WTC11 (cell line): ENCODE data around the gene C22orf31.

Experiments used
- CTCF ChIP-seq: fragments of 200-600 bp; IDR thresholded peaks from 2 replicates; pipeline ENCODE4 v1.8.0; 2022; ENCODE audit warnings: antibody characterized with exemption
- ETV6 ChIP-seq: sonication (generic); formaldehyde crosslinking; IDR thresholded peaks from 2 replicates; pipeline ENCODE4 v1.8.1; 2022; ENCODE audit warnings: mild to moderate bottlenecking, missing genetic modification reagents
- FOXJ3 ChIP-seq: sonication (generic); formaldehyde crosslinking; IDR thresholded peaks from 2 replicates; pipeline ENCODE4 v1.9.0; 2021; ENCODE audit warnings: missing genetic modification reagents, mild to moderate bottlenecking, borderline replicate concordance
- HMGXB4 ChIP-seq: sonication (generic); formaldehyde crosslinking; IDR thresholded peaks from 2 replicates; pipeline ENCODE4 v1.8.1; 2023; ENCODE audit warnings: mild to moderate bottlenecking, moderate library complexity, missing genetic modification reagents
- JUN ChIP-seq: sonication (generic); formaldehyde crosslinking; IDR thresholded peaks from 2 replicates; pipeline ENCODE4 v1.8.0; 2023; ENCODE audit warnings: mild to moderate bottlenecking, missing genetic modification reagents
- NR3C1 ChIP-seq: sonication (generic); formaldehyde crosslinking; conservative IDR thresholded peaks from 2 replicates; pipeline ENCODE4 v1.8.1; 2023; ENCODE audit warnings: low read depth, mild to moderate bottlenecking, missing genetic modification reagents
- RELA ChIP-seq: sonication (generic); formaldehyde crosslinking; IDR thresholded peaks from 2 replicates; pipeline ENCODE4 v1.8.1; 2022; ENCODE audit warnings: missing genetic modification reagents, mild to moderate bottlenecking, borderline replicate concordance
- SP1 ChIP-seq: sonication (generic); formaldehyde crosslinking; conservative IDR thresholded peaks from 2 replicates; pipeline ENCODE4 v1.8.1; 2022; ENCODE audit warnings: missing genetic modification reagents
- TEAD4 ChIP-seq: sonication (generic); formaldehyde crosslinking; IDR thresholded peaks from 2 replicates; pipeline ENCODE4 v1.8.0; 2022; ENCODE audit warnings: mild to moderate bottlenecking, missing genetic modification reagents
- ZNF121 ChIP-seq: sonication (generic); formaldehyde crosslinking; IDR thresholded peaks from 2 replicates; pipeline ENCODE4 v1.8.0; 2023; ENCODE audit warnings: missing genetic modification reagents
- ZNF281 ChIP-seq: sonication (generic); formaldehyde crosslinking; IDR thresholded peaks from 2 replicates; pipeline ENCODE4 v1.8.0; 2023; ENCODE audit warnings: mild to moderate bottlenecking, missing genetic modification reagents
- ZNF317 ChIP-seq: sonication (generic); formaldehyde crosslinking; IDR thresholded peaks from 2 replicates; pipeline ENCODE4 v1.8.1; 2023; ENCODE audit warnings: low read depth, mild to moderate bottlenecking, moderate library complexity, missing genetic modification reagents, borderline replicate concordance
- TF ChIP-seq, protein P1 (sequence below): sonication (generic); formaldehyde crosslinking; IDR thresholded peaks from 2 replicates; pipeline ENCODE4 v1.8.1; 2023; ENCODE audit warnings: mild to moderate bottlenecking, missing genetic modification reagents
- TF ChIP-seq, protein P2 (sequence below): fragments of 250-450 bp; sonication (Bioruptor Pico); IDR thresholded peaks from 2 replicates; pipeline ENCODE4 v2.1.2; 2022; ENCODE audit warnings: mild to moderate bottlenecking, moderate library complexity

DNA sequence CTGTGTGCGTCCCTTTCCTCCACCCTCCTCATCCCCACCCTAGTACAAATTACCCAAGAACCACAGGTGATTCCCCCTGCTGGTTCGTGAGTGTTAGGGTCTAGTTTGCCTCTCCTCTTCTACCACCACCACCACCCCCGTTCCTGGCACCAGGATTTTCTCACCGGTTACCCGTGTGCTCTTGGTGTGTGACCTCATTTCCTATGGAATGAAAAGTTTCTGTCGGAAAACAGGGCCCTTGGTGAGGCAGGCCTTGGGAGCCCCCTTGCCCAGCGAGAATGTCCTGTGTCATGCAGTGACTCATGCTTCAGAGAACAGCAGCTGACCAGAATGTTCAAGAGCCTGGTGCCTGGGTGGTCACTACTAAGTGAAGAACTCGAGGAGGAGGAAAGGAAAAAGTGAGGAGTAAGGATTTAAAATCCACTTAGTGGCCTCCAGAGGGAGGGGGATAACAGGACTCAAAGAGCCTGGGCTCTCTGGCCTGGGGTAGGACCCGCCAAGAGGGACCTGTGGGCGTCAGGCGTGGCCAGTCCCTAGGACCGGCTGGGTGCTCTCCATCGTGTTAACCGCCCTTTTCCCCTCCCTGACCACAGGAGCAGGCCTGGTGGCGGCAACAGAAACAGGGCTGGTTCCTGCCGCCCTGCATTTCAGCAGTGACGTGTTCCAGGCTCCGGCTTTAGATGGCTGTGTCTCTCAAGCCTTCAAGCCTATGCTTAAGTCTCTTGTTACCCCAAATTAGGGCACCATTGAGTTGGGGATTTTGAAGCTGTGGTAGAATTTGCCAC, 30.2 kb downstream of the C22orf31 start:
- TF ChIP-seq JUN (CRISPR knock-in tag) (no peak), CTCF (no peak), RELA (CRISPR knock-in tag) (no peak), FOXJ3 (CRISPR knock-in tag) (no peak), ZNF317 (CRISPR knock-in tag) (no peak), ZNF281 (CRISPR knock-in tag) (no peak), TEAD4 (CRISPR knock-in tag) (no peak), NR3C1 (CRISPR knock-in tag) (no peak), HMGXB4 (CRISPR knock-in tag) (no peak), ETV6 (CRISPR knock-in tag) (no peak), ZNF121 (no peak), SP1 (CRISPR knock-in tag) (no peak)
- TF ChIP-seq, protein P1, sequence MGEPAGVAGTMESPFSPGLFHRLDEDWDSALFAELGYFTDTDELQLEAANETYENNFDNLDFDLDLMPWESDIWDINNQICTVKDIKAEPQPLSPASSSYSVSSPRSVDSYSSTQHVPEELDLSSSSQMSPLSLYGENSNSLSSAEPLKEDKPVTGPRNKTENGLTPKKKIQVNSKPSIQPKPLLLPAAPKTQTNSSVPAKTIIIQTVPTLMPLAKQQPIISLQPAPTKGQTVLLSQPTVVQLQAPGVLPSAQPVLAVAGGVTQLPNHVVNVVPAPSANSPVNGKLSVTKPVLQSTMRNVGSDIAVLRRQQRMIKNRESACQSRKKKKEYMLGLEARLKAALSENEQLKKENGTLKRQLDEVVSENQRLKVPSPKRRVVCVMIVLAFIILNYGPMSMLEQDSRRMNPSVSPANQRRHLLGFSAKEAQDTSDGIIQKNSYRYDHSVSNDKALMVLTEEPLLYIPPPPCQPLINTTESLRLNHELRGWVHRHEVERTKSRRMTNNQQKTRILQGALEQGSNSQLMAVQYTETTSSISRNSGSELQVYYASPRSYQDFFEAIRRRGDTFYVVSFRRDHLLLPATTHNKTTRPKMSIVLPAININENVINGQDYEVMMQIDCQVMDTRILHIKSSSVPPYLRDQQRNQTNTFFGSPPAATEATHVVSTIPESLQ = no peak
- TF ChIP-seq, protein P2, sequence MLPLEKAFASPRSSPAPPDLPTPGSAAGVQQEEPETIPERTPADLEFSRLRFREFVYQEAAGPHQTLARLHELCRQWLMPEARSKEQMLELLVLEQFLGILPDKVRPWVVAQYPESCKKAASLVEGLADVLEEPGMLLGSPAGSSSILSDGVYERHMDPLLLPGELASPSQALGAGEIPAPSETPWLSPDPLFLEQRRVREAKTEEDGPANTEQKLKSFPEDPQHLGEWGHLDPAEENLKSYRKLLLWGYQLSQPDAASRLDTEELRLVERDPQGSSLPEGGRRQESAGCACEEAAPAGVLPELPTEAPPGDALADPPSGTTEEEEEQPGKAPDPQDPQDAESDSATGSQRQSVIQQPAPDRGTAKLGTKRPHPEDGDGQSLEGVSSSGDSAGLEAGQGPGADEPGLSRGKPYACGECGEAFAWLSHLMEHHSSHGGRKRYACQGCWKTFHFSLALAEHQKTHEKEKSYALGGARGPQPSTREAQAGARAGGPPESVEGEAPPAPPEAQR (CRISPR knock-in tag) = no peak
